H1 (cell line): ENCODE results near the gene GSG1L. TPM values are rescaled to one million over a fixed set of nuclear protein-coding genes. Genes with fewer than 3 reads are reported as not detected.

ENCODE experiments used
- CHD2 ChIP-seq: IDR thresholded peaks from 2 replicates; pipeline ENCODE4 v1.6.1; 2012; ENCODE audit warnings: low read length, improper control_type of control experiment
- JUN ChIP-seq: IDR thresholded peaks from 2 replicates; pipeline ENCODE4 v1.6.1; 2011; ENCODE audit warnings: low read depth, mild to moderate bottlenecking, improper control_type of control experiment, low read length
- MAFK ChIP-seq: IDR thresholded peaks from 2 replicates; pipeline ENCODE4 v1.6.1; 2012; ENCODE audit warnings: low read depth, mild to moderate bottlenecking, improper control_type of control experiment, low read length
- RBBP5 ChIP-seq: IDR thresholded peaks from 2 replicates; pipeline ENCODE4 v1.7.1; 2012; ENCODE audit warnings: low read depth, mild to moderate bottlenecking, inconsistent platforms, low read length, moderate library complexity, borderline replicate concordance
- ZNF274 ChIP-seq: IDR thresholded peaks from 2 replicates; pipeline ENCODE4 v1.7.0; 2012; ENCODE audit warnings: low read length, borderline replicate concordance; ENCODE audit errors: extremely low read depth
- polyA plus RNA-seq, 7 experiments: library from polyadenylated mRNA; depleted of rRNA in 3 of 7; stranded (reverse) in 5 of 7; unstranded in 2 of 7; fragments of >200 nt in 5 of 7; fragments of 200-250 nt in 2 of 7; gene quantifications; 1 replicate in 5 of 7; 2 replicates in 1 of 7; 4 replicates in 1 of 7; pipeline versions ENCODE4 v1.2.1 to v1.2.3, GENCODE V29; 2011 to 2013; ENCODE audit warnings: missing spikeins in 2 of 7, mixed read lengths in 2 of 7
- total RNA-seq: library from RNA; stranded (reverse); fragmentation: NEBNext Ultra II Directional; extraction: Animal tissue kit (Norgen Biotek cat#: 25700); gene quantifications from 2 replicates; pipeline ENCODE4 v1.2.1, GENCODE V29; 2021
- TF ChIP-seq, protein P1 (sequence below): IDR thresholded peaks from 2 replicates; pipeline ENCODE4 v1.6.1; 2011; ENCODE audit warnings: low read length, improper control_type of control experiment

Gene GSG1L
- total and polyA plus RNA-seq, 2 of the 8 experiments (the other 6 are each of a cell fraction or from before 2014, with no cell fraction given): 0.71 to 1.1 TPM

DNA sequence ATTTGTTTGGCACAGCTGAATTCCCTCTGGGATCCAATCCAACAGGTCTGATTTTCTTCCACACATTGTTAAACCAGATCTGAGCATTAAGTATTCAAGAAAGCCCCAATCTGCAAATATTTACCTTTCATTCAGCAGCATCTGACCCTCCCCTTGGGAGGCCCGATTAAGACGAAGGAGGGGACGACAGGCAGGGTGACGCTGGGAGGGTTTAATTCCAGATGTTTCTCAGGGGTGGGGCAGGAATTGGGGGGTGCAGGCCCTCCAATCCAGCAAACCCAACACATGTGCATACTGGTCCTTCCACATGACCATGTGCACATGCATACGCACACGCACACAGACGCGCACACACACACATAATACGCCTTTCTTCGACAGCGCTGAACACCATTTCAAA is 240.5 kb downstream of the GSG1L start (continued):
- TF ChIP-seq, protein P1, sequence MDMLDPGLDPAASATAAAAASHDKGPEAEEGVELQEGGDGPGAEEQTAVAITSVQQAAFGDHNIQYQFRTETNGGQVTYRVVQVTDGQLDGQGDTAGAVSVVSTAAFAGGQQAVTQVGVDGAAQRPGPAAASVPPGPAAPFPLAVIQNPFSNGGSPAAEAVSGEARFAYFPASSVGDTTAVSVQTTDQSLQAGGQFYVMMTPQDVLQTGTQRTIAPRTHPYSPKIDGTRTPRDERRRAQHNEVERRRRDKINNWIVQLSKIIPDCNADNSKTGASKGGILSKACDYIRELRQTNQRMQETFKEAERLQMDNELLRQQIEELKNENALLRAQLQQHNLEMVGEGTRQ: no peak
- TF ChIP-seq ZNF274: no peak
- TF ChIP-seq JUN: no peak
- TF ChIP-seq CHD2: no peak
- TF ChIP-seq MAFK: no peak
- TF ChIP-seq RBBP5: no peak
